SH-SY5Y (cell line): ENCODE results near the gene KCNQ1OT1.

ENCODE experiments used
- GATA2 ChIP-seq: IDR thresholded peaks from 2 replicates; pipeline ENCODE4 v1.6.1; 2011; ENCODE audit warnings: mild to moderate bottlenecking, low read depth, low read length
- GATA3 ChIP-seq: IDR thresholded peaks from 2 replicates; pipeline ENCODE4 v1.6.1; 2011; ENCODE audit warnings: low read depth, mild to moderate bottlenecking, low read length, moderate library complexity

DNA sequence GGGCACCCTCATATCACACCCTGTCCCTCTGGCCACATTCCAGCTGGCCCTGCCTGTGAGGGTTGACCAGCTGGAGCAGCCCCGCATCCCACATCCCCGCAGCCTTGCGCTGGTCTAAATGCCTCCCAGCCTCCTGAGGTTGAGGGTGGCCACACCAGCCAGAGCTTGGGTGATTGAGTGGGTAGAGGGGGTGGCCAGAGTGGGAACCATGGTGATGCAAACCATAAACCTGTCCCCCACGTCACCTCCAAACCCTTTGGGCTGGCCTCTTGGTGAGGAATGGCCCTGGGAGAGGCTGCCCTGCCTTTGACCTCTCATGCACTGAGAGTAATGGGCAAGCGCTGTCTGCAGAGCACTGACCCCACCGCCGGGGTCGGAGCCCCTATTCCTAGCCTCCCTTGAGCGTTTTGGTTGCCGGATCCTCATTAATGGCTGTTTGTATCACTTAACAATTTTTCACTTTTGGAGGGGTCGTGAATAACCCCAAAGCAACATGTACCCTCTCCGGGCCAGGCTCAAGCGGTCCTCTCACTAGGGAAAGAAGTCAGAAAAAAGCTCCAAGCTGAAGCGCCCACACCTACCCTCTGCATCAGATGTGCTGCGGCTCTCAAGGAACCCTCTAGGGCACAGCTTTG, 16.0 kb upstream of the KCNQ1OT1 start:
- TF ChIP-seq GATA3 (no peak), GATA2 (no peak)
